NAMALWA (cell line): Measurements from ENCODE around the gene SUSD1.
"Not testable (repeated sequence)": the region's sequence is repeated elsewhere in the genome, so short reads cannot be mapped to it uniquely, and the experiment has no call there.

Experiments
- DNase-seq: peaks from one replicate; pipeline ENCODE4 v3.0.0-alpha.2; 2015; ENCODE audit warnings: low spot score

SUSD1 gene

DNA sequence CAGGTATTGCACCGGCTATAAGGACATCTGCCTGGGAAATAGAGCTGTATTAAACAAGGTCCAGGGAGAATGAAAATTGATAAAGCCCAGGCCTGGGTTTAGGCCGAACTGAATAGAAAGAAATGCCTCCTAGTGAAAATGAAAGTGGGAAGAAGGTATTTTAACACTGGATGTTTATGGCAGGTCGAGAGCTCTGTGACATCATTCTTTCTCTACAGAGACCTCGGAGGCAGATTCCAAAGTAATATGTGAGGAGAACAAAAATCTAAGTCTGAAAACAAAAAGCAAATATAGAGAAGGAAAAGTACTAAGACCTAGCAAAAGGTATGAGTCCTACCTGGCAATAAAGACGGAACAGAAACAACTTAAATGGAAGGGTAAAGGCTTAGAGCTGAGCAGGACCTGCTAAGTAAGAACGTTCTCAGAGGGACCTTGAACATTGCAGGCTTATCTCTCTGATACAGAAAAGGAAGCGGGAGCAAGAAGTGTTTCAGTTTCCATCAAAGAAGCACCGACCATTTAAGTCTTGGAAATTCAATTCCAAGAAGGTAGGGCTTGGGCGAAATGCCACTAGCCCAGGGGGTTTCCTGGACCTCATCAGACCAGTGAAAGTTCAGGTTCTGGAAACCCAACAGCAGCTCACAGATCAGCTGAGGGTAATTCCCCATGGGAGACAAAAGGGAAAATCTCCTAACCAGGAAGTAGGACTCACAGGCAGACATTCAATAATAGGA lies 80.0 kb downstream of the SUSD1 start:
- no peak for DNase-seq

DNA sequence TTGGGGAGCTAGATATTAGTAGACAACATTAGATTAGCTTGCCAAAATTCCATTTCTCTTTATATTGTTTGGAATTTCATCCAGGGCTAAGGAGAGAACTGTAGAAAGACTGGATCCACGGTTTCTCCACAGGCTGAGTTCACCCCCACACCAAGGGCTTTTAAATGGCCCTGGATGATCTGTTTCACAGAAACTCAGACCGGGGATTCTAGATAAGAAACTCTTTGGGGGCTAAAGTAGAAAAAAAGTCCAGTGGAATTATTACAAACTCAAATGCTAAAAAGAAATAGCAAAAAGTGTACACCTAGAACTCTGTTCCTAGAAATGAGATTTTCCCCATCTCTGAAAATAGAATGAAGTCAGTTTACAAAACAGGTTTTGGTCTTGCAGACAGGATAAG lies 80.9 kb downstream of the SUSD1 start:
- no peak for DNase-seq

- no peak for DNase-seq
Measured at GRCh38 chr9:112093870-112094216, 81.3 kb downstream of the SUSD1 start.

DNA sequence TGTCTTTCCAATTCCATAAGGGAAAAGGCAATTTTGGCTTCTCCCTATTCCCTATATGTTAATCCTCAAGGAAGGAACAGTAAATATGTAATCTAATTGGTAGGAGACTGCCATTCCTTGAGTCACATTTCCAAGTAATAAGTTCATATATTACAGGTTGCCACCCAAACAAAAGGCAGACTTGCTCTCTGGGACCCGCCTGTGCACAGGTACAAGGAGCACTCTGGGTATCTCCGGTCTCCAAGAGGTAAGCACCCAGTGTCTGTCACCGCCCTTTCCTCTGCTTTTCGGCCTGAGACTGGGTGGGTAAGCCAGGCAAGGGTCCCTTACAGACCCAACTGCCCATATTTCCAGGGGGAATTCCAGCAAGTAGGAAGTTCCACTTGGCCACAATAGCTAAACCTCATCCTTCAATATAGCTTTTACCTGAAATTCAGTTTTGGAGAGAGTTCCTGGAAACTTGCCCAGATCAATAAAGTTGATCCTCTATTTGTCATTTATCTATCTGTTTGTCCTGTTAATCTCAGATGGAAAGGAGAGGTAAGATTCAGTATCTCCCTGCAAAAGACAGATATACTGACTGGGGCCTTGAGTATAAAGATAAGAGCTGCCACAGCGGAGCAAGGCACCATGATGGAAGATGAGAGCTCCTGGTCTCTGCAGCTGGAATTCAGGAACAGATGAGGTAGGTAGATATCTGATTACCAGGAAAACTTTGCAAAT lies 81.8 kb downstream of the SUSD1 start:
- no peak for DNase-seq

DNA sequence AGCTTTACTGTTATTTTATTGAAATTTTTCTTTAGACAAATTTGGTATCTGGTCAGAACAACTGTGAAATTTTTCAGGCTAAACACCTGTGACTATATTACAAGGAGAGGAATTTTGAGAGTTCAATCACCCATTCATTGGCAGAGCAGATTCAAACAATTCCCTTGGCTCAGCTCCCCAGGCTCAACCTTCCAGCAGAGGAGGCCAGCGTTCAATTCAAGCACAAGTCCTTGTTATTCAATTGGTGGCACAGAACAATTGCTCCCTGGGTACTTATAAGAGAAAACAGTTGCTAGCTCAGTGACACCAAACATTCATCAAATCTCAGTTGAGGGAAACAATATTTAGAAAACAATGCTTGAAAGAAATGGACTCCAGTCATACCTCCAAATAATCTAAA lies 83.3 kb downstream of the SUSD1 start:
- peak; percentile 10 for DNase-seq

DNA sequence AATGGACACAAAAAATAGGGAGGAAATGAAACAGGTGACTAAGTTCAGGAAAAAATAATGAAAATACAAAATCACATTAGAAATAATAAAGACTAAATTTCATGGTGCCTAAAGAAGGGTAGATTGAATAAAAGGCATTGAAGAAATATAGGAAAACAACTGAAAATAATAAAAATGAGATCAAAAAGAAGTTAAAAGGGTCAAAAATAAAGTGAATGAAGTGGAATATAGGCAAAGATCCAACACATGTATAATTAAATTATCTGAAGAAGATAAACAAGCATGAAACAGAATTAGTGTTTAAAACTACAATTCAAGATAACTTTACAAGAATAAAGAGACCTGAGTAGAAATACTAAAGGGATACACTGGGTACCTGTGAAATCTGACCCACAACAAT lies 87.6 kb downstream of the SUSD1 start:
- DNase-seq: no peak

DNA sequence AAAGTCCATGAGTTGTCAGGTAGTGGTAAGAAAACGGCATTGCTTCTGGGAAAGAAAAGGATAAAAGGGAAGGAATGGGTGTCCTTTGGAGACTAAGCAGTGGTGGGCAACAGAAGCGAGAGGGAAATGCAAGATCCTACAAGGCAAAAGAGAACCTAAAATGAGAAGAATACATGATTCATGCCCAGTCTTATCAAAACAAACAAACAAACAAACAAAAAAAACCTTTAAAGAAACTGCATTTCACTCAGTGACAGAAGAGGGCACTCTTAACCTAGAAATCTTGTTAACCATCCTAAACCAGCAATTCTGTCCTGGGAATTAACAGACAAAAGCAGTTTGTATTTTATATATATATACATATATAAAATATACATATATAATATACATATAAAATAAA lies 88.5 kb downstream of the SUSD1 start:
- peak; percentile 51 for DNase-seq

DNA sequence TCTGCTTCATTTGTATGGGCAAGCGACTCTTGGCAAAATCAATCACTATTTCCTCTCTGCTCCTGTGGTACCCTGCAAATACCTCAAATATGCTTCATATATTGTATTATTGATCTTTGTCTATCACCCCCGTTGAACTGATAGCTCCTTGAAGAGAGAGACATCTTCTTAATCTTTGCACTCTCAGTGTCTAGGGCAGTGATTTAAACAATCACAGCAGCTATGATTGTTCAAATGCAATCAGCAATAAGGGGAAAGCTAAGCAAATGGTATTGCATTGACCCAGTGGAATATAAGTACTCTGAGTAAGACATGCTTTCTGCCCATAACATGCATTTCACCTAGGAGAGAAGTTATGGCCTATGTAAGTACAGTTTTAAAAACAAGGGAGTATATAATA lies 90.2 kb downstream of the SUSD1 start:
- DNase-seq: no peak

DNA sequence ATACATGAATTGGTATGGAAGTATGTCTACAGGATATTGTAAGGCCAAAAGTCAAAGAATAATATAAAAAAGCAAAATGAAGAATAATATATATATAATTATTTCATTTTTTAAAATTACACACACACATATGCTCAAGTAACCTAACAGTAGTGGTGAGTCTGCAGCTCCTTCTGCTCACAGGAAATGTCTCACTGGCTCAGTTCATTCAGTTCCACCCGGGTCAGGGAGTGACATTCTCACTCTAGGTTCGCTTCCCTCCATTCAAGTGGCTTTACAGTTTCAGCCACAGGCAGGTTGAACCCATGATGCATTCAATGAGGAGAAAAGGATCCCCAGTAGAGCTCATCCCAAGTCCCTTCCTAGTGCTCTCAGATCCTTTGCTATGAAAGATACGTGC lies 90.8 kb downstream of the SUSD1 start:
- DNase-seq: no peak

DNA sequence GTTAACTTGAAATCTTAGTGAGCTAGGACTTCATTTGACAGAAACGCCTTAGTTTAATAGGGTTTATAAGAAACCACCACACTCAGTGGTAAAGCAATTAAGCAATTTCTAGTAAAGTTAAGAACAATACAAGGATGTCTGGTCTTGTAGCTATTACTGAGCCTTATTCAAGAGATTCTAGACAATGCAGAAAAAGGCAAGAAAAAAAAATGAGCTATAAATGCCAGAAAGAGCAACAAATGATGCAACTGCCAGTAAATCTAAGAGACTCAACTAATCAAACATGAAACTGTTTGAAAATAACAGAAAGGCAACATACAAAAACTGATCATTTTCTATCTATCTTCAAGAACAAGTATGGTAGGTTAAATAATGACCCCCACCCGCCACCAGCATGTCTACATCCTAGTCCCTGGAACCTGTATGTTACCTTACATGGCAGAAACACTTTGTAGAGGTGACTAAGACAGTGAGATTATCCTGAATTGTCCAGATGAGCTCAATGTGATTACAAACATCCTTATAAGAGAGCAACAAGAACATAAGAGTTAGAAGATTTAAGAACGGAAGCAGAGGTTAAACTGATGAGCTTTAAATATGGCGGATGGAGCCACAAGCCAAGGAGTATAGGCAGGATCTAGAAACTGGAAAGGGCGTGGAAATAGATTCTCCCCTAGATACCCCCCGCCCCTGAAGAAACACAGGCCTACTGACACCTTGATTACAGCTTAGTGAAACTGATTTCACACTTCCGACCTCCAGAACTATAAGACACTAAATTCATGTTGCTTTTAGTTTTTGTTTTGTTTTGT lies 93.0 kb downstream of the SUSD1 start:
- no peak for DNase-seq

DNA sequence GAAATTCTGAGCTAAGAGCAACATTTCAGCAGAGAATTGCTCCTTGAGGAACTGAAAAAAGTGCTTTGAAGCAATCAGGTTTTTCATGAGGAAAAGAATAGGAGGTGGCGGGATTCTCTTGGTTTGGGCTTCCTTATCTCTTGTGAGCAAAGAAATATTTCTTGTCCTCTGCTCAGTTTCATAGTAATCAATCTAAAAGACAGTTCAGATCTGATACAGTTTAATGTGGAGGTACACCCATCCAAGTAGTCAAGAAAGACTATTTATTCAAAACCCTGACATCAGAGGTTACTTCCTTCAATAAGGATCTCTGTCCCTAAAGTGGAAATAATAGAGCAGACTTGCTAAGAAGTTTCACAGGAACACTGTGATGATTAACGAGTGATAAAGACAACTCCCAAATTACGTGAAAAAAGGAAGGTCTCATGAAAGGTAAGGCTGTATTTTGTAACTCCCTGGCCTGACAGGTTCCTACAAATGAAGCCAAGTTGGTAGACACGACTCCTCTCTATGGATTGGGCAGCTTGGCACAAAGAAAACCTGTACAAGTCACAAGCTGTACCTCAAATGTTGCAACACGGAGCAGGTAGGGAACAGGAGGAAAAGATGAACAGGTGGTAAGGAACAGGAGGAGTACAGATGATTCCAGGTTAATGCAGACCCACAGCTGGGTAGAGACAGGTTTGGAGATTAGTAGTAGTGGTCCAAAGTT lies 94.1 kb downstream of the SUSD1 start:
- no peak for DNase-seq

GRCh38 chr9:112078432-112078831 lies 96.7 kb downstream of the SUSD1 start:
- DNase-seq: peak; percentile 26

- DNase-seq: no peak
Measured at GRCh38 chr9:112076814-112077213, 98.3 kb downstream of the SUSD1 start.

DNA sequence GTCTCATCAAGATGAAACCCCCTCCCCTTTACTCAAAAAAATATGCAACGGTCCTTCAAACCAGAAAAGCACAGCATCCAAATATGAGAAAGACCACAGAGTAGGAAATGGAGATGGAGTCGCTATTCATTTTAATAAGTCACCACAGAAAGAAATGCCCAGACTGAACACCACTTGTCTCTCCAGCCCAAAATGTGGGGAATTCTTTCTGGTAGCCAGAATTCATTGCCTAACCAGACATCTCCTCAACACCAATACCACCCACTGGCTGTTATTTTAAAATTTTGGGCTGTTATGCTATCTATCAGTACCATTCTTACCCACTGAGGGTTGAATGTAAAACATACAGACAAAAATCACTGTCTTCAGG lies 100.1 kb downstream of the SUSD1 start:
- DNase-seq: no peak

GRCh38 chr9:112074250-112075008 lies 100.7 kb downstream of the SUSD1 start:
- DNase-seq: peak; percentile 77

- DNase-seq: not testable (repeated sequence)
Measured at GRCh38 chr9:112073639-112074173, 101.4 kb downstream of the SUSD1 start.

DNA sequence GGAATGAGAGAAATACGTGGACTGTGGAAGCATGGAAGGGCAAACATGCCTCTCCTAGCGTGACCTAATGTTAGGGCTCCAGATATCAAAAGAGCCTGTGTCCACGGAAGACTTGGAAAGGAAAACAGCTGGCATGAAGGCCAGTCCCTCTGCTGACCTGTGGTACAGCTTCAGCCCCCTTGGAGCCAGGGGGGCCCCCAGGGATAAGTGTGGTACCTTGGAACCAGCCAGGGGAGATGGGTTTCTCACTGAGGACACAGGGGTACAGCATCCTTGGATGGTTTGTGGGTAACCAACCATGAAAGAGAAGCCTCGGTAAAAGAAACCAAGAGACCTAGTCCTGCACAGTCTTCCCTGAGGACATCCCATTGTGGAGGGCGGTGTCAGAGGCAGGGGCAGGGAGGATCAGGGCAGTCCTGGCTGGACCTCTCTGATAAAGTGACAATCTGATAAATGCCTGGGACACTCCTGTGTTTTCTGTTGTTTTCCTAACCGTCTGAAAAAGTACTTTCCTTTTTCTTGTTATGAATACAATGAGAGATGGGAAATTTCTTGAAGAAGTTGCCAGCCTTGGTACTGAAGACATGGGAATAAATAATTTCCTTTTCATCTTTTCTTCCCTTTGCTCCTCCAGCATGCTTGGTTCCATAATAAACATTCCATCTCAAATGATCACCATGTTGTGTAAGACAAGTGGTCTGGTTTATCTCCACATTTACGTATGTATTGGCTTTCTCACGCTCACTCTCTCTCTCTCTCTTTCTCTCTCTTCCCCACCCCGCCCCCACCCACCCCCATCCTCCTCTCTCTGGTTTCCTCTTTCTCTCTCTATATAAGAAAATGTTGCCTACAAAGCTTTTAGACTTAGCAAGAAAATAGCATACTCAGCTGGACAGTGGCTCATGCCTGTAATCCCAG lies 102.1 kb downstream of the SUSD1 start:
- DNase-seq: no peak

DNA sequence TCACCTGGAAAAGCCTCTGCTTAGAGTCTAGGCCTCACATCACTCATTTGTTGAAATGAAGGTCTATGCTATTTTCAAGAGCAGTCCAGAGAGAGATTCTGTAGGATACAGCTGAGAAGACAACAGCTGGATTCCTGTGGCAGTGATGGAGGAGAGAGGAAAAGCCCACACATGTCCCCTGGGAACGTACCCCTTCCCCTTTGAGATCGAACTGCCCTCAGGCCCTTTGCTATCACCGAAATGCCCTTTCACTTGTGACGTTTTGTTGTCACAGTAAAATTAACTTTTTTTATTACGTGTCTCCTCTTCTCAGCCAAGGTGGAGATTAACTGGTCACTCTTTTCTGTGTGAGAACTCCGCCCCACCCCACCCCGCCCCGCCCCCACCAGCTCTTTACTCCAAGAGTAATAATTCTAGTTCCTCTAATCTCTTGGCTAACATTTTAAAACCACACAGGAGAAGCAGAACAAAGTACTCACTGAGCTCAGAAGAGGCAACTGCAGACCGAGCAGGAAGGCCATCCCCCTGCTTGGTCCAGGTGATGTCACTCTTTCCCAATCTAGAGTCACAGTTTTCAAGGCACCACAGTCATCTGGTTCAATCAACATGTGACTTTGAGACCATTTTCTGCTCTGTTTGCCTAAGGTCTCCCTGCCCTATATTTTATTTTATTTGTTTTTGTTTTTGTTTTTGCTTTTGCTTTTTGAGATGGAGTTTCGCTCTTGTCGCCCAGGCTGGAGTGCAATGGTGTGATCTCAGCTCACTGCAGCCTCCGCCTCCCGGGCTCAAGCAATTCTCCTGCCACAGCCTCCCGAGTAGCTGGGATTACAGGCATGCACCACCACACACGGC lies 105.6 kb downstream of the SUSD1 start:
- no peak for DNase-seq
